Kidney (tissue), 14 donors: ENCODE data around the gene HNRNPC. TPM values are rescaled to one million over a fixed set of nuclear protein-coding genes. Genes with fewer than 3 reads are reported as not detected.
A peak's percentile ranks its signal among the peaks of the same experiment; 100 is the strongest.
"Not testable (repeated sequence)": the region's sequence is repeated elsewhere in the genome, so short reads cannot be mapped to it uniquely, and the experiment has no call there.

Experiments
- DNase-seq, 5 donors: peaks; one replicate each; pipeline ENCODE4 v3.0.0-alpha.2; 2013 to 2020
- FAIRE-seq: peaks from 2 replicates; lab custom pipeline; 2012; peaks lifted over from hg19 to GRCh38; lab: Jason Lieb, UNC
- H3K27ac ChIP-seq, 2 donors: one replicate each; pipeline ENCODE4 v1.7.0; 2013; ENCODE audit warnings: low read depth in 2 of 2, low read length in 2 of 2, inconsistent platforms in 1 of 2
- H3K27me3 ChIP-seq: one replicate; pipeline ENCODE4 v1.7.1; 2013; ENCODE audit warnings: low read length, inconsistent platforms; ENCODE audit not compliant: control insufficient read depth, insufficient read depth
- H3K36me3 ChIP-seq, 3 donors: one replicate each; pipeline versions ENCODE4 v1.7.0 to v1.7.1; 2013; ENCODE audit warnings: low read length in 3 of 3, control low read depth in 1 of 3, inconsistent platforms in 1 of 3; ENCODE audit not compliant: insufficient read depth in 3 of 3, control insufficient read depth in 2 of 3
- H3K4me1 ChIP-seq, 3 donors: one replicate each; pipeline versions ENCODE4 v1.7.0 to v1.7.1; 2013; ENCODE audit warnings: low read length in 3 of 3, inconsistent platforms in 1 of 3, low read depth in 1 of 3; ENCODE audit not compliant: control insufficient read depth in 2 of 3, insufficient read depth in 2 of 3
- H3K4me3 ChIP-seq, 3 donors: one replicate each; pipeline versions ENCODE4 v1.7.0 to v1.8.1; 2013; ENCODE audit warnings: low read length in 3 of 3, control low read depth in 1 of 3, inconsistent platforms in 1 of 3
- H3K9ac ChIP-seq, 3 donors: one replicate each; pipeline versions ENCODE4 v1.7.0 to v1.7.1; 2013; ENCODE audit warnings: low read length in 3 of 3, control low read depth in 1 of 3, inconsistent platforms in 1 of 3
- H3K9me3 ChIP-seq, 3 donors: one replicate each; pipeline versions ENCODE4 v1.7.0 to v1.7.1; 2013; ENCODE audit warnings: low read length in 3 of 3, control low read depth in 1 of 3, inconsistent platforms in 1 of 3; ENCODE audit not compliant: control insufficient read depth in 2 of 3, insufficient read depth in 1 of 3
- CTCF ChIP-seq: IDR thresholded peaks from 3 replicates; pipeline ENCODE4 v1.5.1; 2012; ENCODE audit warnings: mild to moderate bottlenecking, moderate library complexity, borderline replicate concordance; ENCODE audit not compliant: insufficient read depth; ENCODE audit errors: extremely low read depth
- intact Hi-C: fragments of 100-400 bp; cut with DNase I; formaldehyde crosslinking; loops from one replicate; pipeline ENCODE4 v1.11.1; 2022
- polyA plus RNA-seq: library from polyadenylated mRNA; stranded (reverse); fragments of 350-450 nt; fragmentation: Illumina TruSeq; extraction: RNeasy Lipid Tissue Mini Kit (QIAGEN cat#74804); gene quantifications from one replicate; pipeline ENCODE4 v1.2.3, GENCODE V29; 2014; ENCODE audit warnings: low read depth, low replicate concordance; ENCODE audit not compliant: insufficient read depth
- total RNA-seq: library from RNA; stranded (reverse); fragmentation: NEBNext Ultra II Directional; extraction: Animal tissue kit (Norgen Biotek cat#: 25700); gene quantifications from one replicate; pipeline ENCODE4 v1.2.1, GENCODE V29; 2021
- donor health status: control.
- donor health status: control.
- donor health status: control.
- donor health status: control.
- donor health status: control.
- donor health status: DM: yes; HTN: yes; CAD: no.
- donor health status: Normal renal cell carcinoma (clear cell type).

The HNRNPC gene
- total and polyA plus RNA-seq, 2 donors from 2014 or later, result 398 to 462 TPM

- DNase-seq (no peak), FAIRE-seq (no peak)
- intact Hi-C loops, result no loop called here
- Histone ChIP-seq H3K4me1 (peaks cover 0 to 25% (median 23%) of the 10 kb centered on the region in 3 donors), H3K4me3 (peak overlapping the region in 1 of 3 donors; percentile 30), H3K9ac (no peak overlapping the region), H3K9me3 (no peaks in the 10 kb centered on the region), H3K27ac (no peak overlapping the region), H3K27me3 (no peaks in the 10 kb centered on the region), H3K36me3 (peaks cover 17 to 35% (median 18%) of the 10 kb centered on the region in 3 donors)
- TF ChIP-seq CTCF, result no peak
Measured at GRCh38 chr14:21257394-21257909, 11.8 kb downstream of the HNRNPC start.

DNA sequence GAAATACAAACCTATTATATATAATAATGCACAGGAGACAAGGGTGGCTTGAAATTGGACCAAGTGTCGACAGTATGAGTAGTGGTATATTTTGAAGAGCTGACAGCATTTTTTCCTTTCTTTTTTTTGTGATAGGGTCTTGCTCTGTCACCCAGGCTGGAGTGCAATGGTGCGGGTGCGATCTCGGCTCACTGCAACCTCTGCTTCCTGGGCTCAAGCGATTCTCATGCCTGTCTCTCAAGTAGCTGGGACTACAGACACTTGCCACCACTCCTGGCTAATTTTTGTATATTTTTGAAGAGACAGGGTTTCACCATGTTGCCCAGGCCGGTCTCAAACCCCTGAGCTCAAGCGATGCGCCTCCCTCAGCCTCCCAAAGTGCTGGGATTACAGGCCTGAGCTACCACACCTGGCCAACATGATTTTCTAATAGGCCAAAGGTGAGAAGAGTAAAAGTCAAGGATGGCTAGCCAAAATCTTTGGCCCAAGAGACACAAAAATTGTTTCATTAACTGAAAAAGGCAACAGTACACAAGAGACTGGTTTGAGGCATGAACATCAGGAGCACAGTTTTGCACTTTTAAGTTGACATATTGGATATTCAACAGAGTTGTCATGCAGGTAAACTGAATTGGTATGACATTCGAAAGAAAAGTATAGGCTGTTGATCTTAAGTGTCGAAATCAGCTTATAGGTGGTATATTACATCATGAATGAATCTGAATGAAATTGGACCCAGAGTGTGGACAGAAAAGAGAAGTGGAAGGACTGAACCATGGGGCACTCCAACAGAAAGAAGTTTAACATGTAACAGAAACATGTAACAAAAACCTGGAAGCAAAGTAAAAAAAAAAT lies 12.5 kb downstream of the HNRNPC start:
- FAIRE-seq (no peak), DNase-seq (no peak)
- Histone ChIP-seq H3K36me3 (peaks cover 11 to 37% (median 12%) of the 10 kb centered on the region in 3 donors), H3K9ac (no peak overlapping the region), H3K9me3 (no peaks in the 10 kb centered on the region), H3K4me3 (no peak overlapping the region), H3K4me1 (peaks cover 0 to 20% (median 19%) of the 10 kb centered on the region in 3 donors), H3K27ac (no peak overlapping the region), H3K27me3 (no peaks in the 10 kb centered on the region)
- intact Hi-C loops, result no loop called here
- no peak for TF ChIP-seq CTCF

DNA sequence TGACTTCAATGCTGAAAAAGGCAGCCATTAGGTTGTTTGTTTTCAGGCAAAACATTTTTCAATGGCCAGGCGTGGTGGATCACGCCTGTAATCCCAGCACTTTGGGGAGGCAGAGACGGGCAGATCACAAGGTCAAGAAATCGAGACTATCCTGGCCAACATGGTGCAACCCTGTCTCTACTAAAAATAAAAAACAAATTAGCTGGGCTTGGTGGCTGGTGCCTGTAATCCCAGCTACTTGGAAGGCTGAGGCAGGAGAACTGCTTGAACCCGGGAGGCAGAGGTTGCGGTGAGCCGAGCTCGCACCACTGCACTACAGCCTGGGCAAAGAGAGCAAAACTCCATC lies 13.2 kb downstream of the HNRNPC start:
- Histone ChIP-seq H3K4me1 (peaks cover 0 to 19% (median 19%) of the 10 kb centered on the region in 3 donors), H3K36me3 (peaks cover 10 to 34% (median 11%) of the 10 kb centered on the region in 3 donors), H3K4me3 (peak overlapping the region in 1 of 3 donors; percentile 36)
- intact Hi-C loops, DNase-seq, H3K9me3 ChIP-seq, FAIRE-seq, H3K9ac ChIP-seq, H3K27ac ChIP-seq, H3K27me3 ChIP-seq: not testable (repeated sequence)

DNA sequence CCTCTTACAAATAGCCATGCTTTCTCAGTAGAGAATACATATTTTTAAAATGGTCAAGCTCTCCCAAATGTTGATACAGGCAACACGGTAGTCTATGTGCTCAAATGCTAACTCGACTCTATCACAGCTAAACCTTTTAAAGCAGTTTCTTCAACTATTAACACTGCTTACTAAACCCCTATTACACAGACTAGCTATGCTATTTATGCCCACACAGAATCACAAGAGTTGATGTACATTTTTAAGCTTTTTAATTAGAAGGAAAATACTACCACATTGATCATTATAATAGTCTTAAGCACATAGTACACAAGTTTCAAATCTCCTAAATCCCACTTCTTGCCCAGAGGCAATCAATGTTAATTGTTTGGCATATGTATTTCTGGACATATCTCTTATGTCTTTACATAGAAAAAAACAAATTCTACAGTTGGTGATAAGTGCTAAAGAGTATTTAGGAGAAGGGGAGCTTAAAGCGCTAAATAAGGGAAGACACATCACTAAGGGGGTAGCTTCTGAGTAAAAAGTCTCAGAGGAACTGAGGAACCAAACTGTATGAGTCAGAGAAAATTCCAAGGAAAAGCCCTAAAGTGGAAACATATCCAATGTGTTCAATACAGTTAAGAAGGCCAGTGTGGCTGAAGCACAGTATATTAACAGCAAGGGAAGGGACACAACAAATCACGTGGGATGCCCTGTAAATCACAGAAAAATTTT lies 13.7 kb downstream of the HNRNPC start:
- H3K4me3 ChIP-seq, result peak overlapping the region in 2 of 3 donors; percentile 6 to 36
- no peak for TF ChIP-seq CTCF
- H3K27ac ChIP-seq, result no peak overlapping the region
- H3K9me3 ChIP-seq, result no peaks in the 10 kb centered on the region
- FAIRE-seq, result no peak
- intact Hi-C loops, result no loop called here
- no peak for DNase-seq
- H3K9ac ChIP-seq, result no peak overlapping the region
- no peaks in the 10 kb centered on the region for H3K27me3 ChIP-seq
- peaks cover 12 to 35% (median 12%) of the 10 kb centered on the region in 3 donors for H3K36me3 ChIP-seq
- H3K4me1 ChIP-seq, result peaks cover 0 to 19% (median 17%) of the 10 kb centered on the region in 3 donors
